Measurements from ENCODE around the gene KRTAP10-3.

KRTAP10-3 gene

GRCh38 chr21:44548381-44548780 lies 10.2 kb downstream of the KRTAP10-3 start:
- no peak for DNase-seq (ENCODE audit: low spot score)

GRCh38 chr21:44547656-44548331 lies 10.8 kb downstream of the KRTAP10-3 start:
- DNase-seq (ENCODE audit: low spot score), result no peak

- no peak for DNase-seq (ENCODE audit: low spot score)
Measured at GRCh38 chr21:44544566-44544965, 14.0 kb downstream of the KRTAP10-3 start.

- no peak for DNase-seq (ENCODE audit: low spot score)
Measured at GRCh38 chr21:44542716-44543115, 15.9 kb downstream of the KRTAP10-3 start.

- DNase-seq (ENCODE audit: low spot score), result no peak
Measured at GRCh38 chr21:44540741-44541288, 17.8 kb downstream of the KRTAP10-3 start.

GRCh38 chr21:44539991-44540666 lies 18.5 kb downstream of the KRTAP10-3 start, which contains the start of gene KRTAP10-1:
Gene KRTAP10-1, minus strand, starts transcription at chr21:44540195. Its CDS starts 45 bp downstream, at chr21:44540150.
- DNase-seq (ENCODE audit: low spot score), result no peak

GRCh38 chr21:44539046-44539445 lies 19.5 kb downstream of the KRTAP10-3 start:
- no peak for DNase-seq (ENCODE audit: low spot score)

GRCh38 chr21:44537930-44538911 lies 20.4 kb downstream of the KRTAP10-3 start:
- no peak for DNase-seq (ENCODE audit: low spot score)

GRCh38 chr21:44535963-44536362 lies 22.6 kb downstream of the KRTAP10-3 start:
- DNase-seq (ENCODE audit: low spot score), result no peak

GRCh38 chr21:44534688-44535087 lies 23.9 kb downstream of the KRTAP10-3 start:
- no peak for DNase-seq (ENCODE audit: low spot score)

- no peak for DNase-seq (ENCODE audit: low spot score)
Measured at GRCh38 chr21:44533891-44534627, 24.5 kb downstream of the KRTAP10-3 start.

GRCh38 chr21:44533121-44533890 lies 25.3 kb downstream of the KRTAP10-3 start:
- no peak for DNase-seq (ENCODE audit: low spot score)

GRCh38 chr21:44532712-44533111 lies 25.9 kb downstream of the KRTAP10-3 start:
- no peak for DNase-seq (ENCODE audit: low spot score)

- DNase-seq (ENCODE audit: low spot score), result no peak
Measured at GRCh38 chr21:44531606-44532564, 26.7 kb downstream of the KRTAP10-3 start.

GRCh38 chr21:44530903-44531605 lies 27.5 kb downstream of the KRTAP10-3 start:
- no peak for DNase-seq (ENCODE audit: low spot score)

GRCh38 chr21:44530221-44530902 lies 28.2 kb downstream of the KRTAP10-3 start:
- DNase-seq (ENCODE audit: low spot score), result no peak

- no peak for DNase-seq (ENCODE audit: low spot score)
Measured at GRCh38 chr21:44529503-44530125, 29.0 kb downstream of the KRTAP10-3 start.

GRCh38 chr21:44529011-44529421 lies 29.6 kb downstream of the KRTAP10-3 start:
- no peak for DNase-seq (ENCODE audit: low spot score)
